ENCODE results near the gene XRCC6.
A peak's percentile ranks its signal among the peaks of the same experiment; 100 is the strongest.
"Not testable (repeated sequence)": the region's sequence is repeated elsewhere in the genome, so short reads cannot be mapped to it uniquely, and the experiment has no call there.

The XRCC6 gene

DNA sequence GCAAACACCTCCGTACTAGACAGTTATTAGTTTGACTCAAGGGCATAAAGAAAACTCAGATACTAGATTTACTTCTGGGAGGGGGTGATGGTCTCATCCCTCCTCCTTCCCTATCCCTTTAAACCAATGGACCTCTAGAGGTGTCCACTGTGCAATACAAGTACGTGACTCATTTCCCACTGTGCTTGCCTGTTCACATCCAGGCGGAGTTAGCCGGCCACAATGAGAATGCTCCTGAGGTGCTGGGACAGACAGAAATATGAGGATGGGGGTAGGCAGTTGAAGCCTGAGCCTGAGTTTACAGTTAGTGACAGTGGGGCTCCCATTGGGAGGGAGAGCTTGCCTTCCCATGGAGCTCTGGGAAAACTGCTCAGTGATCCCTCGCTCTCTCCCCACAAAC is 23.0 kb upstream of the XRCC6 start:
- no peak overlapping the region for H3K4me3 ChIP-seq (ENCODE audit: low read depth, low read length)

DNA sequence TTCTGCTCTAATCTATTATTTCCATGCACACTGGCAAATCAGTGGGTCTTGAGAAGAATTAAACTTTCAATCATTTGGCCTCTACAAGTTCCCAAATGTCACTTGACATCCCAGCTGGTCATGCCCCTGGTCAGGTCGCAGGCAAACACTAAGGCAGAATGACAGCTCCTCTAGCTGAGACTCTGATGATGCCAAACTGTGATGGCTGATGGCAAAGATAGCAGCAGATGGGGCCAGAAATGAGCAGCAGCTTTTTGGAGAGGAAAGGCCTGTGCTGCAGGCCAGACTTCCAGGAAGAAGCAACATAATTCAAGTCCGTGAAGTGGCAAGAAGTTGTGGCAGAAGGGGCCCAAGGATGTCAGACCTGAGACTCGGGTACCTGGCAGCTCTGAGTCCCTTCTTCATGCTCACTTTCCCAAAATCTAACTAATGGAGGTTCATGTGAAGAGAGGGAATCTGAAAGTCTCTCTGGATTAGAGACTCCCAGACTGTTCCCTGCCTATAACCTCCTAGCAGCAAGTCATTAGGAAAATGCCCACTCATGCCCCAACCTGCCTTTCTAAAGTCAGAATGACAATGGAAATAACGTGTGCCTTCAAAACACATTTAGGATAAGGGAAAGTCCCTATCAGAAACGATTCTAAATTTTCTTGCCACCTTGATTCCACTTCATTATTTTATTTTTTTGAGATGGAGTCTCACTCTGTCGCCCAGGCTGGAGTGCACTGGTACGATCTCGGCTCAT is 22.0 kb upstream of the XRCC6 start:
- H3K4me3 ChIP-seq (ENCODE audit: low read depth, low read length) = no peak overlapping the region

DNA sequence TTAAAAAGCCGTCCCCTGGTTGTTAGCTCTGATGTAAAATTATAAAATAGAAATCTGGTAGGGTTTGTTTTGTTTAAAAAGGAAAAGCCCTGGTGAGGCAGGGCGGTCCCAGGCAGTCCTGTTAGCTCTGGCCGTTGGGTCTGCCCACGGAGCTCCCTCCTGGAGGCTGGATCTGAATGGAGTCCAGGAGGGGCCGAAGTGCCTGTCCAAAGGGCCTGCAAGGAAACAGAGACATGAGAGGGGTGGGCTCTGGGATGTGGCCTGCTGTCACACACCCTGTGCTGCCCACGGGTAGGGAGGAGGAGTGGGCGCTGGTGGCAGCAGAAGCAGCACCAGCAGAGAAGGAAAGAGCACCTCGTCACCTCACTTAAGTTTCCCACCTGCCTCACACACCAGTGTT is 20.1 kb upstream of the XRCC6 start:
- H3K4me3 ChIP-seq (ENCODE audit: low read depth, low read length) = no peak overlapping the region

DNA sequence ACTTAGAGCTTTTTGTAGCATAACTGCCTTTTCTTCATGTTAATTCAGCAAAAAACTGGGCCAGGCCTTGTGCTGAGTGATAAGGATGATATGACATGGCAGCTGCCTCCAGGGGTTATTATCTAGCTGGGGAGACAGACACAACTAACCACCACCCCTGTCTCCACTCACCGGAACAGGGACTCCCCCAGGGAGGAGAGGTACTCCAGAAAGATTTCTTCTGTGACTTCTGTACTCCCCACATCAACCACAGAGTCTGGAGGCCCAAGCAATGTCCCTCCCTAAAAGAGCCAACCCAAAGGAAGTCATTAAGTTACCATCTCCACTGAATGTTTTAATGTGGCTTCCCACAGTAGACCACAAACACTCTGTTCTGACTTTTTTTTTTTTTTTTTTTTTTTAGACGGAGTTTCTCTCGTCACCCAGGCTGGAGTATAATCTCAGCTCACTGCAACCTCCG is 17.2 kb upstream of the XRCC6 start:
- no peak overlapping the region for H3K4me3 ChIP-seq (ENCODE audit: low read depth, low read length)

DNA sequence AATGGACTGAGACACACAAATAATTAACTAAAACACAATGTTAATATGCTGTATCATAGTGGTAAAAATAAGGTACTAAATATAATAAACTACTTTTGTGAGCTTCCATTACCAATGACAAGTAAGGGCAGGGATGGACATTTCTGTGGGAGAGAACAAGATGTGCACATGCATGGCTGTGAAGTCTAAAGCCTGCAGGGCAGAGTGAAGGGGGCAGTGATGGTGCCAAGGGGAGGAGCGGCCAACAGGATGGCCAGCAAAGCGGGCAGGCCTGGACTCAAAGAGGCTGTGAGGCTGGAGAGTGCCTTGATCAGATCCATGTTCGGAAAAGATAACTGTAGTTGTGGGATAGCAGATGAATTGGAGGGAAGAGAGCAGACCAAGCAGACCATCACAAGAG is 12.7 kb upstream of the XRCC6 start:
- no peak overlapping the region for H3K4me3 ChIP-seq (ENCODE audit: low read depth, low read length)

DNA sequence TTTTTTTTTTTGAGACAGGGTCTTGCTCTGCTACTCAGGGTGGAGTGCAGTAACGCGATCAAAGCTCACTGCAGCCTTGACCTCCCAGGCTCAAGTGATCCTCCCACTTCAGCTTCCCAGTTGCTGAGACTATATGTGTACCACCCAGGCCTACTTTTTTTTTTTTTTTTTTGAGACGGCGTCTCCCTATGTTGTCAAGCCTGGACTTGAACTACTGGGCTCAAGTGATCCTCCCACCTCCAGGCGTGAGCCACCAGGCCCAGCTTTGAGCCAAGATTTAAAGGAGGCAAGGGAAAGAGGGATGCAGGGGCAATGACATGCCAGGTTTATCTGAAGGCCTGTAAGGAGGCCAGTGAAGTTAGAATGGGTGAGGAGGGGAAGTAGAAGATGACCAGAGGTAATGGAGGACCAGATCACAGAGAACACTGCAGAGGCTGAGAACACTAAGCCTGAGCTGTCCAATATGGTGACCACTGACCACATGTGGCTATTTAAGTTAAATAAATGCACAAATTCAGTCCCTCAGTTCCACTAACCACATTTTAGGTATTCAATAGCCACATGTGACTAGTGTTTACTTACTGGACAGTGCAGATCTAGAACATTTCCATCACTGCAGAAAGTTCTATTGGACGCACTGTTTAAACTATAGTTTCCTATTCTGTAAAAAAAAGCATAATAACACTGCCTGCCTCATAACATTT is 8.3 kb upstream of the XRCC6 start:
- no peak overlapping the region for H3K4me3 ChIP-seq (ENCODE audit: low read depth, low read length)

DNA sequence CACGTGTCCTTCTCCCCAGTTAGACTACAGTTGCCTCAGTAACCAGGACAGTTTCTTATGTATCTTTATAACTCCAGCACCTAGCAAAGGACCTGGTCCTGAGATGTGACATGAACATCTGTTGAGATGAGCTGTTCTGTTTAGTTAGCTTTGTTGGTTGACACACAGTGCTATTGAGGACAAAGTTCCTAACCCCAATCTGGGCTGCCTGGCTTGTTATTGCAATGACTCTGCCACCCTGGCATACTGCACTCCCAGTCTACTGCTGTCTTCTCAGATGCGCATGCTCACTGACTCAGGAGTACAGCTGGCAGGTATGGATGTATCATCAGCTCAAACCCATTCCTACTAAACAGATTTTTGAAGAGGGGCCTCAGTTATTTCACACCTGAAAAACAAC is 7.6 kb upstream of the XRCC6 start:
- H3K4me3 ChIP-seq (ENCODE audit: low read depth, low read length) = no peak overlapping the region

DNA sequence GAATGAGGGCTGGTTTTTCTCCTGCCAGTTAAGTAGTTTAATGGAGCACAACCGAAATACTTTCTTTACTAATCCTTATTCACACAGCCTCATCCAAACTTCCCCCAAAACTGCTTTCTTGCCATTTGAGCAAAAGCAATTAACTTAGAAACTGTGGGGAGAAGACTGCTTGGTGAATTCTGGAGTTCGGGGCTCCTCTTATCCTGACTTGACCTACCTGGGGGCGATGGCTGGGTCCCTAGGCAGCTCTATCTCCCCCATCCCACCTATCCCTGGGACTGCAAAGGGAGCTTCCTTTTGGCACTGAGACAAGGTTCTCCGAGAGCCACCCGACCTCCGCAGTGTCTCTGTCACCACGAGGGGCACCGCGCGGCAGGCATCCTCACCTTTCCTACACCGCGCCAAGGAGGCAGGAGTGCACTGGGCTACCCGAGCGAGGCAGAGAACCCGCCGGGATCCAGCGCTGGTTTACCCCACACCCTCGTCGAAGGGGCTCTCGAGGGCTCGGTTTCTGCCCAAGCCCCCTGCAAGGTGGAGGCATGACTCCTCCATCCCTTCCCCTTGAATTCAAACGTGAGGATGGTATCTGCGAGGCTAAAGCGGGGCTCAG is 1.0 kb upstream of the XRCC6 start:
- H3K4me3 ChIP-seq (ENCODE audit: low read depth, low read length) = peak overlapping the region; percentile 88

DNA sequence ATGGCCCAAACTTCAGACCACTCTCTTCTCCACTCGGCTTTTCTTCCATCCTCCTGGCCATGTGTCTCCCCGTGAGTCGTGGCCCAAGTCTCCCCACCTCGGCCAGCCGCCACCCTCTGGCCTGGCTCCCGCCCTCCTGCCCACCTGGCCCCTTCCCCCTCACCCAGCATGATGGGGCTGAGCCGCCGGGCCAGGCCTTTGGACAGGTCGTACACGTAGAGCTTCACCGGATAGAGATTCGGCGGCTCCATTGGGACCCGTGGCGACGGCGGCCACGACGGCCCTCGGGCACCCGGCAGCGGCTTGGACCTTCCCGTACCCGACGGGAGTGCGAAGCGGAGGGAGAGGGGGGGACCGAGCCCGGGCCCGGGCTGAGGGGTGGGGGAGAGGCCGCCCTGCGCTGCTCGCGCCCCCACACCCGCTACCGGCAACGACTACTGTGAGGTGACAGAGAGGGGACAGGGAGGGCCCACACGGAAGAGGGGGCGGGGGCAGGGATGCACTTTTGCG is 451 bp upstream of the XRCC6 start, which contains the start of gene DESI1:
Gene DESI1 (minus strand): TSS at position 455 of the 510 bp plus-strand sequence. CDS start 204 bp downstream, at position 251.
- peak within 1 kb of the TSS; percentile 88 for H3K4me3 ChIP-seq (ENCODE audit: low read depth, low read length)

DNA sequence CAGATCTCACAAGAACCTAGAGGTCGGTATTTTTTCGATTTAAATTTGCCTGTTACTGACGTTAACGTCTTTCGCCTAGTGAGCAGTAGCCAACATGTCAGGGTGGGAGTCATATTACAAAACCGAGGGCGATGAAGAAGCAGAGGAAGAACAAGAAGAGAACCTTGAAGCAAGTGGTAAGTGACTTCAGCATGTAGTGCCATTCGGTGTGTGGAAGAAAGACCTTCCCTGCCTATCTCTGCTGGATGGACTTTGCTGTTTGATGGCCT is 750 bp downstream of the XRCC6 start:
- H3K4me3 ChIP-seq (ENCODE audit: low read depth, low read length) = peak overlapping the region; percentile 88

DNA sequence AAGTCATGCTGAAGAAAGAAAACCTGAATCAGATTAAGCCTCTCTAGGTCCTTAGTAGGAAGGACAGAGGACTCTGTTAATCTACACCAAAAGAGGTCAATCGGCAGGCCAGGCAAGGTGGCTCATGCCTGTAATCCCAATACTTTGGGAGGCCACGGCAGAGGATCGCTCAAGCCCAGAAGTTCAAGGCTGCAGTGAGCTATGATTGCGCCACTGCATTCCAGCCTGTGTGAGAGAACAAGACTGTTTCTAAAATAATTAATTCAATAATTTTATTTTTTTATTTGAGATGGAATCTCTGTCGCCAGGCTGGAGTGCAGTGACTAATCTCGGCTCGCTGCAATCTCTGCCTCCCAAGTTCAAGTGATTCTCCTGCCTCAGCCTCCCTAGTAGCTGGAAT is 4.5 kb downstream of the XRCC6 start:
- no peak overlapping the region for H3K4me3 ChIP-seq (ENCODE audit: low read depth, low read length)

DNA sequence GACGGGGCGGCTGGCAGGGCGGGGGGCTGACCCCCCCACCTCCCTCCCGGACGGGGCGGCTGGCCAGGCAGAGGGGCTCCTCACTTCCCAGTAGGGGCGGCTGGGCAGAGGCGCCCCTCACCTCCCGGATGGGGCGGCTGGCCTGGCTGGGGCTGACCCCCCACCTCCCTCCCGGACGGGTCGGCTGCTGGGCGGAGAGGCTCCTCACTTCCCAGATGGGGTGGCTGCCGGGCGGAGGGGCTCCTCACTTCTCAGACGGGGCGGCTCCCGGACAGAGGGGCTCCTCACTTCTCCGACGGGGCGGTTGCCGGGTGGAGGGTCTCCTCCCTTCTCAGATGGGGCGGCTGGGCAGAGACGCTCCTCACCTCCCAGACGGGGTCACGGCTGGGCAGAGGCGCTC is 10.0 kb downstream of the XRCC6 start:
- H3K4me3 ChIP-seq (ENCODE audit: low read depth, low read length) = not testable (repeated sequence)

DNA sequence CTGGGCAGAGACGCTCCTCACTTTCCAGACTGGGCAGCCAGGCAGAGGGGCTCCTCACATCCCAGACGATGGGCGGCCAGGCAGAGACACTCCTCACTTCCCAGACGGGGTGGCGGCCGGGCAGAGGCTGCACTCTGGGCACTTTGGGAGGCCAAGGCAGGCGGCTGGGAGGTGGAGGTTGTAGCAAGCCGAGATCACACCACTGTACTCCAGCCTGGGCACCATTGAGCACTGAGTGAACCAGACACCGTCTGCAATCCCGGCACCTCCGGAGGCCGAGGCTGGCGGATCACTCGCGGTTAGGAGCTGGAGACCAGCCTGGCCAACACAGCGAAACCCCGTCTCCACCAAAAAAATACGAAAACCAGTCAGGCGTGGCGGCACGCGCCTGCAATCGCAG is 10.5 kb downstream of the XRCC6 start:
- H3K4me3 ChIP-seq (ENCODE audit: low read depth, low read length) = not testable (repeated sequence)

DNA sequence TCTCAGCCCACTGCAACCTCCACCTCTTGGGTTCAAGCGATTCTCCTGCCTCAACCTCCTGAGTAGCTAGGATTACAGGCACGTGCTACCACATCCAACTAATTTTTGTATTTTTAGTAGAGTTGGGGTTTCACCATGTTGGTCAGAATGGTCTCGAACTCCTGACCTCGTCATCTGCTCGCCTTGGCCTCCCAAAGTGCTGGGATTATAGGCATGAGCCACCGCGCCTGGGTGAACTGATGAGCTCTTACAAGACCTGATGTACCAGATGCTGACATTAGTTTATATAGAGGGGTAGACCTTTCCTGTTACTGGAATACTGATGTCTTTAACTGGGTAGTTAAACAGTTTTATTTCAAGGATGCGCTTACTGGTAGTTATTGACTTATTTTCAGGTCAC is 13.5 kb downstream of the XRCC6 start:
- not testable (repeated sequence) for H3K4me3 ChIP-seq (ENCODE audit: low read depth, low read length)

DNA sequence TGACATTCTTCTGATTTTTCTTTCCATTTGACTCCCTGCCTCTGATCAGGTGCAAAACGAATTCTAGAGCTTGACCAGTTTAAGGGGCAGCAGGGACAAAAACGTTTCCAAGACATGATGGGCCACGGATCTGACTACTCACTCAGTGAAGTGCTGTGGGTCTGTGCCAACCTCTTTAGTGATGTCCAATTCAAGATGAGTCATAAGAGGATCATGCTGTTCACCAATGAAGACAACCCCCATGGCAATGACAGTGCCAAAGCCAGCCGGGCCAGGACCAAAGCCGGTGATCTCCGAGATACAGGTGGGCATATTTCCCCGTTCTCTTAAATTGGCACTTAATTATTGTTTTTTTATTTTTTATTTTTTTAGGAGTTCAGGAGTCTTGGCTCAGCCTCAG is 15.4 kb downstream of the XRCC6 start:
- no peak overlapping the region for H3K4me3 ChIP-seq (ENCODE audit: low read depth, low read length)

DNA sequence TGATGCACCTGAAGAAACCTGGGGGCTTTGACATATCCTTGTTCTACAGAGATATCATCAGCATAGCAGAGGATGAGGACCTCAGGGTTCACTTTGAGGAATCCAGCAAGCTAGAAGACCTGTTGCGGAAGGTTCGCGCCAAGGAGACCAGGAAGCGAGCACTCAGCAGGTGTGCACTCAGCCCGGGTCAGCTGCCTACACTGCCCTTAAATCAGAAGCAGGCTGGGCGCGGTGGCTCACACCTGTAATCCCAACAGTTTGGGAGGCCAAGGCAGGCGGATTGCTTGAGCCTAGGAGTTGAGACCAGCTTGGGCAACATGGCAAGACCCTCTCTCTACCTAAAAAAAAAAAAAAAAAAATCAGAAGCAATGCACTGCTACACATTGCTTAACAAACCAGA is 16.5 kb downstream of the XRCC6 start:
- not testable (repeated sequence) for H3K4me3 ChIP-seq (ENCODE audit: low read depth, low read length)

DNA sequence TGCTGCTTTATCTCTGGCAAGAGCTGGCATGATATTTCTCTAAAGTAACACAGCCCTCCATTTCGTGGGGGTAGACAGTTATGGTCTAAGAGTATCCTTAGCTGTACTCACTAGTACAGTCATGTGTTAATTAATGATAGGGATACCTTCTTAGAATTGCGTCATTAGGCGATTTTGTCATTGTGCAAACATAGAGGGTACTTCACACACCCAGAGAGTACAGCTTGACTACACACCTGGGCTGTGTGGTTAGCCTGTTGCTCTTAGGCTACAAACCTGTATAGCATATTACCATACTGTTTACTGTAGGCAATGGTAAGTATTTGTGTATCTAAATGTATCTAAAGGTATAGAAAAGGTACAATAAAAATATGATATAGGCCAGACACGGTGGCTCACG is 17.0 kb downstream of the XRCC6 start:
- no peak overlapping the region for H3K4me3 ChIP-seq (ENCODE audit: low read depth, low read length)

DNA sequence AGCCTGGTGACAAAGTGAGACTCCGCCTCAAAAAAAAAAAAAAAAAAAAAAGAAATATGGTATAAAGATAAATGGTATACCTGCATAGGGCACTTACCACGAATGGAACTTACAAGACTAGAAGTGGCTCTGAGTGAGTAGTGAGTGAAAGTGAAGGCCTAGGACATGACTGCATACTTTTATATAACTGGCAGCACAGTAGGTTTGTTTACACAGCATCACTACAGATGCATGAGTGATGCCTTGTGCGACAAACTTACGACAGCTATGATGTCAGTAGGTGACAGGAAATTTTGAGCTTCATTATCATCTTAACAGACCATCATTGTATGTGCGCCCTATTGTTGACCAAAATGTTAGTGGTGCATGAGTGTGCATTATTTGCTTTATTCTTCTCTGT is 17.7 kb downstream of the XRCC6 start:
- no peak overlapping the region for H3K4me3 ChIP-seq (ENCODE audit: low read depth, low read length)

DNA sequence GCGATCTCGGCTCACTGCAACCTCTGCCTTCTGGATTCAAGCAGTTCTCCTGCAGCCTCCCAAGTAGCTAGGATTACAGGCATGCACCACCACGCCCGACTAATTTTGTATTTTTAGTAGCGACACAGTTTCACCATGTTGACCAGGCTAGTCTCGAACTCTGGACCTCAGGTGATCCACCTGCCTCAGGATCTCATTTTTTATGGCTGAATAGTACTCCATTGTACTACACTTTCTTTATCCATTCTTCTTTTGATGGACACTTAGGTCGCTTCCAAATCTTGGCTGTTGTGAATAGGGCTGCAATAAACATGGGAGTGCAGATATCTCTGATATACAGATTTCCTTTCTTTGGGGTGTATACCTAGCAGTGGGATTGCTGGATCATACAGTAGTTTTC is 20.8 kb downstream of the XRCC6 start:
- H3K4me3 ChIP-seq (ENCODE audit: low read depth, low read length) = no peak overlapping the region

DNA sequence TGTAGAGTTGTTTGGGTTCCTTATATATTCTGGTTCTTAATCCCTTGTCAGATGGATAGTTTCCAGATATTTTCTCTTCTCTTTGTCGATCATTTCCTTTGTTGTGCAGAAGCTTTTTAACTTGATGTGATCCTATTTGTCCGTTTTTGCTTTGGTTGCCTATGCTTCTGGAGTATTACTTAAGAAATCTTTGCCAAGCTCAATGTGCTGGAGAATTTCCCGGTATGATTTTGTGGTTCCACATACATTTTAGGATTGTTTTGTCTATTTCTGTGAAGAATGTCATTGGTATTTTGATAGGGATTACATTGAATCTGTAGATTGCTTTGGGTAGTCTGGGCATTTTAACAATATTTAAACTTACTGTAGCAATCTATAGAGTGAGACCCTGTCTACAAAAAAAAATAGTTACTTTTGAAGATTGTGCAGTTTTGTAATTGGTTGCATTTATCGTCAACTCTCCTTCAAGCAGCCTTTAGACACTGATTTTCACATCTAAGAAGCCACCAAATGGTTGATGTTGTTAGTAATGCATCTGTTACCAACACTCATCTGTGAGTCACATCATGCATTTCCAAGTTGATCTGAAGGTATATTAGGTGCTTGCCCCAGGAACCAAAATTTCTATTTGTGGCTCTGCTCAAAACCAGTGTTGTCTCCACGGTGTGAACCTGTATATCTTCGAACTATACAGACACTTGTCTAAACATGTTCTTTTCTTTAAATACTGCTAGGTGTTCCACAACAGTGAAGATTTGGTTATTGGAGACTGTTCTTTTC is 21.4 kb downstream of the XRCC6 start:
- no peak overlapping the region for H3K4me3 ChIP-seq (ENCODE audit: low read depth, low read length)

DNA sequence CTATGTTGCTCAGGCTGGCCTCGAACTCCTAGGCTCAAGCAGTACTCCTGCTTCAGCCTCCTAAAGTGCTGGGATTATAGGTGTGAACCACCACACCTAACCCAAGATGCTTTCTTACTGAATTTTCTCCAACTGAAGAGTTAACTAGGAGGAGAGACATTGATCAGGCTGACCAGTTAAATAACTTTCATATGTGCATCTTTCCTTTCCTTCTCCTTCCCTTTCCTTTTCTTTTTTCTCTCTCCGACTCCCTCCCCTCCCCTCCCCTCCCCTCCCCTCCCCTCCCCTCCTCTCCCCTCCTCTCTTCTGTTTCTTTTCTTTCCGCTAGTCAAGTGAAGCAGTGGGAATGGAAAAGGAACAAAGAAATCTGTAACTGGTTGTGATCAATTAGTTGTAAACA is 26.7 kb downstream of the XRCC6 start:
- no peak overlapping the region for H3K4me3 ChIP-seq (ENCODE audit: low read depth, low read length)
